Kidney (tissue), 14 donors: ENCODE measurements around the gene COL5A2. TPM values are rescaled to one million over a fixed set of nuclear protein-coding genes. Genes with fewer than 3 reads are reported as not detected.

Experiments
- DNase-seq, 5 donors: peaks; one replicate each; pipeline ENCODE4 v3.0.0-alpha.2; 2013 to 2020
- FAIRE-seq: peaks from 2 replicates; lab custom pipeline; 2012; peaks lifted over from hg19 to GRCh38; lab: Jason Lieb, UNC
- H3K27ac ChIP-seq, 2 donors: one replicate each; pipeline ENCODE4 v1.7.0; 2013; ENCODE audit warnings: low read depth in 2 of 2, low read length in 2 of 2, inconsistent platforms in 1 of 2
- H3K27me3 ChIP-seq: one replicate; pipeline ENCODE4 v1.7.1; 2013; ENCODE audit warnings: low read length, inconsistent platforms; ENCODE audit not compliant: control insufficient read depth, insufficient read depth
- H3K36me3 ChIP-seq, 3 donors: one replicate each; pipeline versions ENCODE4 v1.7.0 to v1.7.1; 2013; ENCODE audit warnings: low read length in 3 of 3, control low read depth in 1 of 3, inconsistent platforms in 1 of 3; ENCODE audit not compliant: insufficient read depth in 3 of 3, control insufficient read depth in 2 of 3
- H3K4me1 ChIP-seq, 3 donors: one replicate each; pipeline versions ENCODE4 v1.7.0 to v1.7.1; 2013; ENCODE audit warnings: low read length in 3 of 3, inconsistent platforms in 1 of 3, low read depth in 1 of 3; ENCODE audit not compliant: control insufficient read depth in 2 of 3, insufficient read depth in 2 of 3
- H3K4me3 ChIP-seq, 3 donors: one replicate each; pipeline versions ENCODE4 v1.7.0 to v1.8.1; 2013; ENCODE audit warnings: low read length in 3 of 3, control low read depth in 1 of 3, inconsistent platforms in 1 of 3
- H3K9ac ChIP-seq, 3 donors: one replicate each; pipeline versions ENCODE4 v1.7.0 to v1.7.1; 2013; ENCODE audit warnings: low read length in 3 of 3, control low read depth in 1 of 3, inconsistent platforms in 1 of 3
- H3K9me3 ChIP-seq, 3 donors: one replicate each; pipeline versions ENCODE4 v1.7.0 to v1.7.1; 2013; ENCODE audit warnings: low read length in 3 of 3, control low read depth in 1 of 3, inconsistent platforms in 1 of 3; ENCODE audit not compliant: control insufficient read depth in 2 of 3, insufficient read depth in 1 of 3
- intact Hi-C: fragments of 100-400 bp; cut with DNase I; formaldehyde crosslinking; loops from one replicate; pipeline ENCODE4 v1.11.1; 2022
- polyA plus RNA-seq: library from polyadenylated mRNA; stranded (reverse); fragments of 350-450 nt; fragmentation: Illumina TruSeq; extraction: RNeasy Lipid Tissue Mini Kit (QIAGEN cat#74804); gene quantifications from one replicate; pipeline ENCODE4 v1.2.3, GENCODE V29; 2014; ENCODE audit warnings: low read depth, low replicate concordance; ENCODE audit not compliant: insufficient read depth
- total RNA-seq: library from RNA; stranded (reverse); fragmentation: NEBNext Ultra II Directional; extraction: Animal tissue kit (Norgen Biotek cat#: 25700); gene quantifications from one replicate; pipeline ENCODE4 v1.2.1, GENCODE V29; 2021
- TF ChIP-seq, protein P1 (sequence below): IDR thresholded peaks from 3 replicates; pipeline ENCODE4 v1.5.1; 2012; ENCODE audit warnings: mild to moderate bottlenecking, moderate library complexity, borderline replicate concordance; ENCODE audit not compliant: insufficient read depth; ENCODE audit errors: extremely low read depth
- donor health status: control.
- donor health status: control.
- donor health status: control.
- donor health status: control.
- donor health status: control.
- donor health status: DM: yes; HTN: yes; CAD: no.
- donor health status: Normal renal cell carcinoma (clear cell type).

COL5A2 gene
- total and polyA plus RNA-seq, 2 donors from 2014 or later, result 3.6 to 12.3 TPM

- Histone ChIP-seq H3K4me3 (no peak overlapping the region), H3K9me3 (no peaks in the 10 kb centered on the region), H3K9ac (no peak overlapping the region), H3K4me1 (no peaks in the 10 kb centered on the region), H3K27ac (no peak overlapping the region), H3K36me3 (no peaks in the 10 kb centered on the region), H3K27me3 (no peaks in the 10 kb centered on the region)
- intact Hi-C loops, result no loop called here
- FAIRE-seq (no peak), DNase-seq (peak in 1 of 5 donors; percentile 41)
- TF ChIP-seq, protein P1, sequence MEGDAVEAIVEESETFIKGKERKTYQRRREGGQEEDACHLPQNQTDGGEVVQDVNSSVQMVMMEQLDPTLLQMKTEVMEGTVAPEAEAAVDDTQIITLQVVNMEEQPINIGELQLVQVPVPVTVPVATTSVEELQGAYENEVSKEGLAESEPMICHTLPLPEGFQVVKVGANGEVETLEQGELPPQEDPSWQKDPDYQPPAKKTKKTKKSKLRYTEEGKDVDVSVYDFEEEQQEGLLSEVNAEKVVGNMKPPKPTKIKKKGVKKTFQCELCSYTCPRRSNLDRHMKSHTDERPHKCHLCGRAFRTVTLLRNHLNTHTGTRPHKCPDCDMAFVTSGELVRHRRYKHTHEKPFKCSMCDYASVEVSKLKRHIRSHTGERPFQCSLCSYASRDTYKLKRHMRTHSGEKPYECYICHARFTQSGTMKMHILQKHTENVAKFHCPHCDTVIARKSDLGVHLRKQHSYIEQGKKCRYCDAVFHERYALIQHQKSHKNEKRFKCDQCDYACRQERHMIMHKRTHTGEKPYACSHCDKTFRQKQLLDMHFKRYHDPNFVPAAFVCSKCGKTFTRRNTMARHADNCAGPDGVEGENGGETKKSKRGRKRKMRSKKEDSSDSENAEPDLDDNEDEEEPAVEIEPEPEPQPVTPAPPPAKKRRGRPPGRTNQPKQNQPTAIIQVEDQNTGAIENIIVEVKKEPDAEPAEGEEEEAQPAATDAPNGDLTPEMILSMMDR, result no peak
These were observed 43.0 kb upstream of the COL5A2 start for GRCh38 chr2:189222468-189223105.

GRCh38 chr2:189221811-189222467, 42.4 kb upstream of the COL5A2 start:
- no peak overlapping the region for H3K9ac ChIP-seq
- no peak overlapping the region for H3K4me3 ChIP-seq
- DNase-seq (no peak), FAIRE-seq (no peak)
- intact Hi-C loops, result no loop called here
- H3K4me1 ChIP-seq, result no peaks in the 10 kb centered on the region
- no peaks in the 10 kb centered on the region for H3K9me3 ChIP-seq
- no peak overlapping the region for H3K27ac ChIP-seq
- TF ChIP-seq, protein P1, result no peak
- no peaks in the 10 kb centered on the region for H3K27me3 ChIP-seq
- H3K36me3 ChIP-seq, result no peaks in the 10 kb centered on the region

DNA sequence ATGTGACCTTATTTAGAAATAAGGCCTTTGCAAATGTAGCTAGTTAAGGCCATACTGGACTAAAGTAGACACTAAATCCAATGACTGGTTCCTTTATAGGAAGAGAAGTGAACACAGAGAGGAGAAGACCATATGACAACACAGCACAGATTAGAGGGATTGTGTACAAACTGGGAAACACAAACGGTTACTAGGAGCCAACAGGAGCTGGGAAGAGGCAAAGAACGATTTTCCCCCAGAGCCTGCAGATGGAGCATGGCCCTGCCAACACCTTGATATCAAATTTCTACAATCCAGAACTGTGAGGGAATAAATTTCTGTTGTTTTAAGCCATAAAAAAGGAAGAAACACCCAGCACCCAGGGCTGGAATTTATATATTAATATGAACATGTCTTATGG, 38.7 kb upstream of the COL5A2 start:
- intact Hi-C loops, result no loop called here

More for the DNA sequence above, 38.7 kb upstream of the COL5A2 start:
- no peaks in the 10 kb centered on the region for H3K9me3 ChIP-seq
- no peaks in the 10 kb centered on the region for H3K36me3 ChIP-seq
- FAIRE-seq (no peak), DNase-seq (no peak)
- no peaks in the 10 kb centered on the region for H3K4me1 ChIP-seq
- no peaks in the 10 kb centered on the region for H3K27me3 ChIP-seq
- H3K27ac ChIP-seq, result no peak overlapping the region
- no peak overlapping the region for H3K9ac ChIP-seq
- H3K4me3 ChIP-seq, result no peak overlapping the region
- TF ChIP-seq, protein P1, result no peak
